ENCODE results near the gene SPDYE17.
"Not testable (repeated sequence)": the region's sequence is repeated elsewhere in the genome, so short reads cannot be mapped to it uniquely, and the experiment has no call there.

SPDYE17 gene, protein sequence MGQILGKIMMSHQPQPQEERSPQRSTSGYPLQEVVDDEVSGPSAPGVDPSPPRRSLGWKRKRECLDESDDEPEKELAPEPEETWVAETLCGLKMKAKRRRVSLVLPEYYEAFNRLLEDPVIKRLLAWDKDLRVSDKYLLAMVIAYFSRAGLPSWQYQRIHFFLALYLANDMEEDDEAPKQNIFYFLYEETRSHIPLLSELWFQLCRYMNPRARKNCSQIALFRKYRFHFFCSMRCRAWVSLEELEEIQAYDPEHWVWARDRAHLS

GRCh38 chr7:77032261-77032660 lies at the start of gene SPDYE17:
SPDYE17 (minus strand) TSS chr7:77032361; CDS start chr7:77030570, 1,791 bp downstream.
- CTCF ChIA-PET; H3K27ac ChIP-seq; POLR2A ChIA-PET (ENCODE audit: low non-redundant PET); DNase-seq (ENCODE audit: low spot score): not testable (repeated sequence)

DNA sequence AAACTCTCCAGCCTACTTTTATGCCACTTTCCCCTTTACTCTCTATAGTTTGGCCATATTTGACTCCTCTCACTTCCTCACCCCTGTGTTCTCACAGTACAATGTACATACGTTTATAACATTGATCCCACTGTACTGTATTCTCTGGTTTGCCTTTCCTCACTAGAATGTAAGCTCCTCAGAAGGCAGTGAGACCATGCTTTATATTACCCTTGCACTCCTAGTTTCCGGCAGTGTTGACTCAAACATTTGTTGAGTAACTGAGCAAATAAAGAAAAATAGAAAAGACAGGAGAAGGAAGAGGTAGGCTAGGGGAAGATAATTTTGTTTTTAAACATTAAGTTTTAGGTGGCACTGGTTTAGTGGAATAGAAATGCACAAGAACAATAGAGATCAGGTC lies 48.1 kb upstream of the SPDYE17 start:
- CTCF ChIA-PET; DNase-seq (ENCODE audit: low spot score); H3K27ac ChIP-seq; POLR2A ChIA-PET (ENCODE audit: low non-redundant PET): not testable (repeated sequence)

DNA sequence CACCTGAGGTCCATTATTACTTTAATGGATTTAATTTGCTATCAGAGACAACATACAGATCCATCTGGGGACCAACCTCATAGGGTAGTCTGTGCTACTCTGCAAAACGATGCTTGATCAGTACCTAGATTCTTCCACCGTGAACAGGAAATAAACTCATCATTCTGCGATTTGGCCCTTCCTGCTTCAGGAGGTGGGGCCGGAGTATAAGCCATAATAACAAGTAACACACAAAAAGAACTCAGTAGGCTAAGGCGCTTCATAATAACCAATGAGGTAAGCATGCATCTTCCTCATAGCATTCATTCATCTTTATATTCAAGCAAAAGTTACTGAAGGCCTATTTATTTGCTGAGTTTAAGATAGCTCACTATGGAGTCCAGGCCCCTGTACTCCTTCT lies 47.5 kb upstream of the SPDYE17 start:
- CTCF ChIA-PET; H3K27ac ChIP-seq; DNase-seq (ENCODE audit: low spot score); POLR2A ChIA-PET (ENCODE audit: low non-redundant PET): not testable (repeated sequence)

DNA sequence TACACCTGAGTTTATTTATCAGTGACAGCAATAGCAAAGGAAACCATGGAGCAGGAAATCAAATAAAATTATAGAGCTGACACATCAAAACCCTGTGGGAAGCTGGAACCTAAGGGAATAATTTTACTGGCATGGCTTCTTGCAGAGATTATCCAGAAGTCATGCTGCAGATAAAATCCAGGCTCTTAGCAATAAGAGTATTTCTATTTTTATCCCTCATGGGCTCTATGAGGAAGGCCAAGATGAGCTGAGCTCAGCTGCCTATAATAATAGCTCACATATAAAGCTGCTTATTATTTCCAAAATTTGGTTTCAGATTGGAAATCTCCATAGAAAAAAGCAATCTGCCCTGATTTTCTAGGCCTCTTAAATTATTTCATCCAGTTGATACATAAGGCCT lies 47.0 kb upstream of the SPDYE17 start:
- DNase-seq (ENCODE audit: low spot score); H3K27ac ChIP-seq; POLR2A ChIA-PET (ENCODE audit: low non-redundant PET); CTCF ChIA-PET: not testable (repeated sequence)

GRCh38 chr7:77077060-77077459 lies 44.9 kb upstream of the SPDYE17 start:
- POLR2A ChIA-PET (ENCODE audit: low non-redundant PET); CTCF ChIA-PET; DNase-seq (ENCODE audit: low spot score); H3K27ac ChIP-seq: not testable (repeated sequence)

GRCh38 chr7:77074786-77075396 lies 42.7 kb upstream of the SPDYE17 start:
- POLR2A ChIA-PET (ENCODE audit: low non-redundant PET); DNase-seq (ENCODE audit: low spot score); H3K27ac ChIP-seq; CTCF ChIA-PET: not testable (repeated sequence)

DNA sequence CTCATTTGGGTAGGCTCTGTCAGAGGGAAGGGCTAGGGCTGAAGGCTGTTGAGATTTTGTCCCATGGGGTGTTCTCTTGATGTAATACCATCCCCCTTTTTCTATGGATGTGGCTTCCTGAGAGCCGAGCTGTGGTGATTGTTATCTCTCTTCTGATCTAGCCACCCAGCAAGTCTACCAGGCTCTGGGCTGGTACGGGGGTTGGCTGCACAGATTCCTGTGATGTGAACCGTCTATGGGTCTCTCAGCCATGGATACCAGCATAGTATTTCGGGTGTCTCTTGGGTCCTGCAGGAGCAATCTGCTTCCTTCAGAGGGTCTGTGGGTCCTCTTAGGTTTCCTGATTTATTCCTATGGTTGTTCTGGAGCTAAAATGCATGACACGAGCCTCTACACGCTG lies 38.9 kb upstream of the SPDYE17 start:
- H3K27ac ChIP-seq; CTCF ChIA-PET; POLR2A ChIA-PET (ENCODE audit: low non-redundant PET); DNase-seq (ENCODE audit: low spot score): not testable (repeated sequence)

DNA sequence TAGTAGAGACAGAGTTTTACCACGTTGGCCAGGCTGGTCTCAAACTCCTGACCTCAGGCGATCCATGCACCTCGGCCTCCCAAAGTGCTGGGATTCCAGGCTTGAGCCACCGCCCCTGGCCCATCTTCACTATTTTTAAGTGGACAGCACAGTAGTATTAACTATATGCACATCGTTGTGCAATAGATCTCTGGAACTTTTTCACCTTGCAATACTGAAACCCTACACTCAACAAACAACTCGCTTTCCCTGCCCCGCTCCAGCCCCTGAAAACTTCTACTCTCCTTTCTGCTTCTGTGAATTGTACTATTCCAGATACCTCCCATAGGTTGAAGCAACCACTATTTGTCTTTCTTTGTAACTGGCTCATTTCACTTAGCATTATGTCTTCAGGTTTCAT lies 33.7 kb upstream of the SPDYE17 start:
- CTCF ChIA-PET; DNase-seq (ENCODE audit: low spot score); POLR2A ChIA-PET (ENCODE audit: low non-redundant PET); H3K27ac ChIP-seq: not testable (repeated sequence)

DNA sequence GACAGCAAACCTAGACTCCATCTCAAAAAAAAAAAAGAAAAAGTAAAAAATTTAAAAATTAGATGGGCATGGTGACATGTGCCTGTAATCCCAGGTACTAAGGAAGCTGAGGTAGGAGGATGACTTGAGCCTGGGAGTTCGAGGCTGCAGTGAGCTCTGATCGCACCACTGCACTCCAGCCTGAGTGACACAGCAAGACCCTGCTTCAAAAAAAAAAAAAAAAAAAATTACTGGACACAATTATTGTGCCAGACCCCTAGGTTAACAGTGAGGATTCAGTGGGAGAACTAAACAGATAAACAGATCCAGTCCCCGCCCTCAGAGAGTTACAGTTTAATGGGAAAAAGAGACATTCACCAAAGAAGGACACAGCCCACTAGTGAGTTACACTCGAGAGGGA lies 31.6 kb upstream of the SPDYE17 start:
- not testable (repeated sequence) for H3K27ac ChIP-seq

DNA sequence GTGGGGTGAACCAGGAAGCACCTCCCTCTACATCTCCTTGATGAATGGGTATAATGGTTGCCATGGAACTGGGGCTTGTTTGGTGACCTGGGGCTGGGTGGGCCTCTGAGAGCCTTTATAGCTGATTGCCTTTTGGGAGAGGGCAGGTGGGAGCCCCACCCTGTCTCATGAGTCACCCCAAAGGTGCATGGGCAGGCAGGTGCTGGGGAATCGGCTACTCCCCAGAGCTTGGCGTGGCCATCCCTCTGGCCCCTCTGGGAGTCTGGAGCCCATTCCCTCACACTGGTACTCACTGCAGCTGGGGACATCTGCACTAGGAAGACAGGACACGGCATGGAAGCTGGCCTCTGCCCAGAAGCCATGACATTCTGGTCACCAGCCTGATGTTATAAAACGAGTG lies 30.4 kb upstream of the SPDYE17 start, which contains the start of gene SPDYE18:
Gene SPDYE18, minus strand, starts transcription at position 2 of the 400 bp plus-strand sequence. CDS start 2,046 bp downstream, outside the sequence.
- DNase-seq (ENCODE audit: low spot score); H3K27ac ChIP-seq; POLR2A ChIA-PET (ENCODE audit: low non-redundant PET); CTCF ChIA-PET: not testable (repeated sequence)

More for the DNA sequence above, 31.6 kb upstream of the SPDYE17 start:
- CTCF ChIA-PET; DNase-seq (ENCODE audit: low spot score); POLR2A ChIA-PET (ENCODE audit: low non-redundant PET): not testable (repeated sequence)

DNA sequence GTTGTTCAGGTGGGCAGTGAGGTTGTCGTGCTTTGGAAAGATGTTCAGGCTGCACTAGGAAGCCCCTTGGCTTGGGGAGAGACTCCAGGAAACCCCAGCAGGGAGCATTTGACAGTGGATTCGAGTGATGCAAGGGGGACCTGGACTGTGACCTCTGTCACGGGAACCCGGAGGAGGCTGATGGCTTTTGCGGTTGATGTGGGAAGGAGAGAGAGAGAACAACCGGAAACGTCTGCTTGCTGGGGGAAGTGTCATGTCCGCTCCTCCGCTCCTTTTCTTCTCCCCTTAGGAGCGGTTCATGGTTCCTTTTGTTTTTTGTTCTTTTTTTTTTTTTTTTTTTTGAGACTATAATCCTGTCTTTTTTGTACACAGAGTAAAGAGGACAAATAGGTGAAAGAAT lies 5.8 kb downstream of the SPDYE17 start:
- POLR2A ChIA-PET (ENCODE audit: low non-redundant PET); DNase-seq (ENCODE audit: low spot score); H3K27ac ChIP-seq; CTCF ChIA-PET: not testable (repeated sequence)

- CTCF ChIA-PET; POLR2A ChIA-PET (ENCODE audit: low non-redundant PET): not testable (repeated sequence)
- DNase-seq (ENCODE audit: low spot score): peak; percentile 36
- H3K27ac ChIP-seq: peak overlapping the region; percentile 52
Observed at GRCh38 chr7:77010074-77010680, 22.0 kb downstream of the SPDYE17 start.

GRCh38 chr7:77008000-77008399 lies 24.2 kb downstream of the SPDYE17 start:
- POLR2A ChIA-PET (ENCODE audit: low non-redundant PET); DNase-seq (ENCODE audit: low spot score): not testable (repeated sequence)
- H3K27ac ChIP-seq: peak overlapping the region; percentile 48
- CTCF ChIA-PET: interaction anchor here (0.7 kb wide), 1 partner anchor 358 kb away, joined by 6 read pairs; no protein-coding TSS in a partner anchor

- CTCF ChIA-PET; POLR2A ChIA-PET (ENCODE audit: low non-redundant PET); DNase-seq (ENCODE audit: low spot score): not testable (repeated sequence)
- peak overlapping the region; percentile 82 for H3K27ac ChIP-seq
Observed at GRCh38 chr7:77006127-77007110, 25.7 kb downstream of the SPDYE17 start.

DNA sequence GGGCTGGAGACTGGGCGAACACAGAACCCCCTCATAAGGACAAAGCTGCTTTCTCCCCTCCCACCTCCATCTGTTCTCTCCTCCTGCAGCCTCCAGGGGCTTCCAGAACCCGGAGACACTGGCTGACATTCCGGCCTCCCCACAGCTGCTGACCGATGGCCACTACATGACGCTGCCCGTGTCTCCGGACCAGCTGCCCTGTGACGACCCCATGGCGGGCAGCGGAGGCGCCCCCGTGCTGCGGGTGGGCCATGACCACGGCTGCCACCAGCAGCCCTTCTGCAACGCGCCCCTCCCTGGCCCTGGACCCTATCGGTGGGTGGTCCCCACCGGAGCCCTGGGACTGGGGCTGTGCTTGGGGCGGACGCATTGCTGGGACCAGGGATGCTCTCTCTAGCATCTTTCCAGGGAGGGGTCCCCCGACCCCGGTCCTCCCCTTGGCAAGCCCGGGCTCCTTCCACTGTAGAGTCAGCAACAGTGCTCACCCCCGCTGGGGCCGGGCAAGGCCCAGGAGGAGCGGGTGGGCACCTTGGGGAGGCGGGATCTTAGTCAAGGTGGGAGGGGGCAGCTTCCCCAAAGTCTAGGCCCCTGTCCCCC lies 26.6 kb downstream of the SPDYE17 start:
- not testable (repeated sequence) for DNase-seq (ENCODE audit: low spot score)

DNA sequence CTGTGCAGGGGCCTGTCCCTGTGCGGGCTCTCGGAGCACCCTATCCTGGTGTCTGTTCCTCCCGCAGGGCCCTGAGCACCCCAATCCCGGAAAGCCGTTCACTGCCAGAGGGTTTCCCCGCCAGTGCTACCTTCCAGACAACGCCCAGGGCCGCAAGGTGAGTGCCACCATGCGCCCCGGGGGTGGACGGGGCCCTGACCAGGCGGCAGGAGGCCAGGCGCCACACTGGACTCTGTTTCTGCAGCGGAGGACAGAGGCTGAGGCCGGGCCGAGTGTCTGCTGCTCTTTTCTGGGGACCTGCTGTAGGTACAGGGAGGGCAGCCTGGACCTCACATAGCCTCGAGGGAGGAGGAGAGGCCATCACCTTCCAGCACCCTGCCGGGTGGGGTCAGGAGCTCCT lies 28.0 kb downstream of the SPDYE17 start:
- CTCF ChIA-PET; DNase-seq (ENCODE audit: low spot score); POLR2A ChIA-PET (ENCODE audit: low non-redundant PET): not testable (repeated sequence)
- peak overlapping the region; percentile 40; the same call in 1 of the 2 replicates for H3K27ac ChIP-seq

More for the DNA sequence above, 26.6 kb downstream of the SPDYE17 start:
- H3K27ac ChIP-seq; CTCF ChIA-PET; POLR2A ChIA-PET (ENCODE audit: low non-redundant PET): not testable (repeated sequence)

DNA sequence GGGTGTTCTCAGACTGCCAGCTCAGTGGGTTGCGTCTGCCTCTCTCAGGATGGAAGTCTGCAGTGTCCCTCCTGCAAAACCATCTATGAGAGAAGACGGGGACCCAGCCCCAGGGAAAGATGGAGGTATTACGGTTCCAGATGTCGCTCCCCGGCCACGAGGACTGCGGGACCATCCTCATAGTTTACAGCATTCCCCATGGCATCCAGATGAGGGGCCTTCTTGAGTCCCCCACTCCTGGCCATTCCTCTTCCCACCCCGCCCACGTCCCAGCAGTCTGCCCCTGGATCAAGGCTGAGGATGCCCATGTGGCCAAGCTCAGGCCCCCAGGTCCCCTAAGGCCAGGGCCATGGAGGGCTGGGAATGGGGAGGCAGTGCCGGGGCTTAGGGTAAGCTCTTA lies 28.9 kb downstream of the SPDYE17 start:
- DNase-seq (ENCODE audit: low spot score); POLR2A ChIA-PET (ENCODE audit: low non-redundant PET); CTCF ChIA-PET; H3K27ac ChIP-seq: not testable (repeated sequence)

Data from RWPE1 (cell line).